Neuronal stem cell (in vitro differentiated cells): ENCODE measurements around the gene NUP160.
"Not testable (repeated sequence)": the region's sequence is repeated elsewhere in the genome, so short reads cannot be mapped to it uniquely, and the experiment has no call there.

ENCODE experiments used
- DNase-seq: peaks from one replicate; pipeline ENCODE4 v3.0.0-alpha.2; 2013; ENCODE audit warnings: low spot score
- H2AFZ ChIP-seq: one replicate; pipeline ENCODE4 v1.6.1; 2013; ENCODE audit warnings: mild to moderate bottlenecking, low read length, inconsistent platforms
- H2AK5ac ChIP-seq: 2 replicates; pipeline ENCODE4 v1.6.1; 2013; ENCODE audit warnings: low read depth, mild to moderate bottlenecking, inconsistent platforms, low read length, moderate library complexity, mixed read lengths
- H2BK120ac ChIP-seq: 2 replicates; pipeline ENCODE4 v1.6.1; 2013; ENCODE audit warnings: low read depth, mild to moderate bottlenecking, inconsistent platforms, low read length, moderate library complexity, mixed read lengths
- H2BK12ac ChIP-seq: one replicate; pipeline ENCODE4 v1.6.1; 2013; ENCODE audit warnings: low read length, inconsistent platforms
- H2BK15ac ChIP-seq: 2 replicates; pipeline ENCODE4 v1.6.1; 2013; ENCODE audit warnings: mild to moderate bottlenecking, low read length, inconsistent platforms, mixed read lengths
- H2BK5ac ChIP-seq: one replicate; pipeline ENCODE4 v1.6.1; 2013; ENCODE audit warnings: inconsistent platforms, mild to moderate bottlenecking, low read length, moderate library complexity
- H3K14ac ChIP-seq: one replicate; pipeline ENCODE4 v1.6.1; 2013; ENCODE audit warnings: low read length, inconsistent platforms
- H3K18ac ChIP-seq: 2 replicates; pipeline ENCODE4 v1.6.1; 2013; ENCODE audit warnings: low read length, inconsistent platforms
- H3K23ac ChIP-seq: 2 replicates; pipeline ENCODE4 v1.6.1; 2013; ENCODE audit warnings: low read depth, mild to moderate bottlenecking, mixed read lengths, low read length, inconsistent platforms; ENCODE audit not compliant: poor library complexity
- H3K27ac ChIP-seq: replicated peaks from 3 replicates; pipeline ENCODE4 v1.5.1; 2013; ENCODE audit warnings: low read length, inconsistent platforms
- H3K27me3 ChIP-seq, 3 experiments: 2 replicates each; pipeline ENCODE4 v1.6.1; 2013; ENCODE audit warnings: low read length in 3 of 3, mild to moderate bottlenecking in 2 of 3, inconsistent platforms in 1 of 3, low read depth in 1 of 3, mixed read lengths in 1 of 3, moderate library complexity in 1 of 3; ENCODE audit not compliant: control insufficient read depth in 3 of 3, insufficient read depth in 3 of 3
- H3K36me3 ChIP-seq, 2 donors: replicated peaks in 1 of 2; 2 replicates each; pipeline ENCODE4 v1.6.1; 2013; ENCODE audit warnings: low read length in 2 of 2; ENCODE audit not compliant: control insufficient read depth in 2 of 2, insufficient read depth in 2 of 2
- H3K4ac ChIP-seq: 2 replicates; pipeline ENCODE4 v1.6.1; 2013; ENCODE audit warnings: inconsistent platforms, mild to moderate bottlenecking, low read length, moderate library complexity
- H3K4me1 ChIP-seq, 2 donors: 1 replicate in 1 of 2; 2 replicates in 1 of 2; pipeline ENCODE4 v1.6.1; 2013; ENCODE audit warnings: low read length in 2 of 2, low read depth in 1 of 2; ENCODE audit not compliant: control insufficient read depth in 2 of 2, insufficient read depth in 1 of 2
- H3K4me2 ChIP-seq: one replicate; pipeline ENCODE4 v1.6.1; 2013; ENCODE audit warnings: mild to moderate bottlenecking, low read length, inconsistent platforms; ENCODE audit not compliant: insufficient read depth, poor library complexity, severe bottlenecking
- H3K4me3 ChIP-seq, 2 donors: 2 replicates each; pipeline ENCODE4 v1.5.1; 2013; ENCODE audit warnings: low read length in 2 of 2, mild to moderate bottlenecking in 2 of 2, inconsistent platforms in 1 of 2, moderate library complexity in 1 of 2
- H3K79me1 ChIP-seq: one replicate; pipeline ENCODE4 v1.6.1; 2013; ENCODE audit warnings: low read depth, mild to moderate bottlenecking, inconsistent platforms, low read length, moderate library complexity
- H3K9ac ChIP-seq: one replicate; pipeline ENCODE4 v1.6.1; 2013; ENCODE audit warnings: mild to moderate bottlenecking, low read depth, low read length, inconsistent platforms; ENCODE audit not compliant: poor library complexity
- H3K9me3 ChIP-seq, 2 donors: replicated peaks in 1 of 2; 2 replicates each; pipeline versions ENCODE3 to v1.6.1; 2013; ENCODE audit warnings: low read length in 2 of 2, mild to moderate bottlenecking in 2 of 2, inconsistent platforms in 1 of 2, low read depth in 1 of 2, mixed read lengths in 1 of 2, moderate library complexity in 1 of 2; ENCODE audit not compliant: control insufficient read depth in 2 of 2, insufficient read depth in 1 of 2
- H4K8ac ChIP-seq: one replicate; pipeline ENCODE4 v1.6.1; 2013; ENCODE audit warnings: low read depth, mild to moderate bottlenecking, inconsistent platforms, low read length, moderate library complexity
- H4K91ac ChIP-seq: one replicate; pipeline ENCODE4 v1.6.1; 2013; ENCODE audit warnings: low read length, low read depth, mild to moderate bottlenecking, inconsistent platforms; ENCODE audit not compliant: poor library complexity
- WGBS, 2 donors: extraction: QIAGEN DNeasy Blood & Tissue Kit; methylation state at CpG; one replicate each; pipeline ENCODE4 v1.1.7; 2013; ENCODE audit warnings: missing lambda C conversion rate in 2 of 2, mixed read lengths in 1 of 2; ENCODE audit not compliant: insufficient read length in 2 of 2, insufficient replicate concordance in 1 of 2; ENCODE audit errors: extremely low coverage in 2 of 2; 5-methylcytosine and 5-hydroxymethylcytosine counted together

The NUP160 gene

GRCh38 chr11:47797633-47798032, 50.5 kb downstream of the NUP160 start:
- H3K18ac ChIP-seq, result no peak overlapping the region
- no peak overlapping the region for H3K27ac ChIP-seq
- no peak overlapping the region for H3K4me2 ChIP-seq
- H3K9ac ChIP-seq, result no peak overlapping the region
- no peak overlapping the region for H2BK120ac ChIP-seq
- no peak for DNase-seq
- no peak overlapping the region for H4K8ac ChIP-seq
- H2BK12ac ChIP-seq, result no peak overlapping the region
- H3K9me3 ChIP-seq, result no peaks in the 10 kb centered on the region
- no peak overlapping the region for H3K23ac ChIP-seq
- H3K27me3 ChIP-seq, result no peaks in the 10 kb centered on the region
- no peaks in the 10 kb centered on the region for H3K79me1 ChIP-seq
- H2AFZ ChIP-seq, result no peak overlapping the region
- no peak overlapping the region for H4K91ac ChIP-seq
- H3K4me1 ChIP-seq, result no peaks in the 10 kb centered on the region
- H3K36me3 ChIP-seq, result peaks cover 38 to 99% of the 10 kb centered on the region in 2 donors
- no peak overlapping the region for H2BK5ac ChIP-seq
- no peak overlapping the region for H3K4me3 ChIP-seq
- H2AK5ac ChIP-seq, result no peak overlapping the region
- H2BK15ac ChIP-seq, result no peak overlapping the region
- WGBS, 2 donors, result no CpG with 5 or more reads among the region's 4 CpGs
- H3K4ac ChIP-seq, result no peak overlapping the region
- no peak overlapping the region for H3K14ac ChIP-seq

DNA sequence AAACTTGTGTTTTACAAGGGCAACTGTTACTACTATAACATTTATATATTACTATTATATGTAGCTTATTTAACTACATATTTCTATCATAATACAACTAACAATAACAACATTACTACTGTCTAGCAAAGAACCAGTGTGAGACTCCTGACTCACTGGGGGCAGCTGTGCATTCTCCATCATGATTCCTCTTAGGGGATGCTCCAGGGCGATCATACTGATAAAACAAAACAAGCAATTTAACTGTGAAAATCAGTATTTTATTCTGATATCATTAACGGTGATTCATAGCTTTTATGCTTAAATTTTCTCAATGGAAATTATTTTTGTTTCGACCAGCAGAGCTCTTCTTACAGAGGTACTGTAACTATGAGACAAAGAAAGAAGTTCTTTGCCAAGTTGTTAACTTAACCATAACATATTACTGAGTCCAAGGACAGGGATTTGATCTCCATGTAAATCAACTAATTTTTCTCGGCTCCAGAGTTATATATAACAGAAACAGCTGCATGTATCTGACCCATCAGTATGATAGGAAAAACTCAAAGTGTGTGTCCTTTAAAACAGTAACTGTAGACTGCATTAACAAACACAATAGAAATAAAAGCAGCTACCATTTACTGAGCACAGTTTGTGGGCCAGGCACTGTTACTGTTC, 56.2 kb downstream of the NUP160 start:
- no peak for DNase-seq
- Histone ChIP-seq H3K36me3 (peaks cover 27 to 100% of the 10 kb centered on the region in 2 donors), H2BK12ac (no peak overlapping the region), H3K23ac (no peak overlapping the region), H2AFZ (no peak overlapping the region), H3K9me3 (no peaks in the 10 kb centered on the region), H2BK120ac (no peak overlapping the region), H3K18ac (no peak overlapping the region), H3K4me2 (no peak overlapping the region), H3K27me3 (no peaks in the 10 kb centered on the region), H2BK5ac (no peak overlapping the region), H3K14ac (no peak overlapping the region), H3K79me1 (no peaks in the 10 kb centered on the region), H3K4me3 (no peak overlapping the region), H3K27ac (no peak overlapping the region), H4K91ac (no peak overlapping the region), H3K4ac (no peak overlapping the region), H4K8ac (no peak overlapping the region), H3K4me1 (no peaks in the 10 kb centered on the region), H2BK15ac (no peak overlapping the region), H3K9ac (no peak overlapping the region), H2AK5ac (no peak overlapping the region)
- WGBS, 2 donors, result no CpG with 5 or more reads among the region's 4 CpGs

- H3K14ac ChIP-seq, H3K27me3 ChIP-seq, H3K4me2 ChIP-seq, H3K9me3 ChIP-seq, H2AFZ ChIP-seq, H3K27ac ChIP-seq, H2BK15ac ChIP-seq, H3K18ac ChIP-seq, H2AK5ac ChIP-seq, H2BK12ac ChIP-seq, H3K4me3 ChIP-seq, H4K91ac ChIP-seq, H3K79me1 ChIP-seq, H3K23ac ChIP-seq, H3K9ac ChIP-seq, H2BK120ac ChIP-seq, H2BK5ac ChIP-seq, H4K8ac ChIP-seq, H3K4me1 ChIP-seq, H3K4ac ChIP-seq, DNase-seq: not testable (repeated sequence)
- WGBS, 2 donors, result no CpG with 5 or more reads among the region's 8 CpGs
- peaks cover 28 to 97% of the 10 kb centered on the region in 2 donors for H3K36me3 ChIP-seq
Observed at GRCh38 chr11:47790017-47790416, 58.1 kb downstream of the NUP160 start.

DNA sequence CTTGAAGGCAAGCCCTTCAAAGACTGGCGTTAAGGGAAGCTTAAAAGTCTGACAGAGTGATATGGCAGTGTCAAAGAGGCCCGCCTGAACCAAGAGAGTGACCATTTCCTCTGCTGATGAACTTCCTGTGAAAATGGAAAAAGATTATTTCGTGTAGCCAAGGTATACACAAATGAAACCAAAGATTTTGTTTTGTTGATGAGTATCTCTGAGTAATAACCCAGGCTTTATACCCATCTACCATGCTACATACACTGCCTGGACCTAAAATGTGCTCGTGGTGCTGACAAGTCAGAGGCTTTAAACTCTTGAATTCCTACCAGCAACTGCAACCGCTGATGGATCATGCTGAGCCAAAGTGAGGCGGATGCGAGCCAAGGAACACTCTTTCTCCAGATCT, 60.0 kb downstream of the NUP160 start:
- no peak overlapping the region for H3K18ac ChIP-seq
- H3K4me3 ChIP-seq, result no peak overlapping the region
- no peak overlapping the region for H2AK5ac ChIP-seq
- H3K27ac ChIP-seq, result no peak overlapping the region
- no peak overlapping the region for H3K23ac ChIP-seq
- H3K14ac ChIP-seq, result no peak overlapping the region
- no peaks in the 10 kb centered on the region for H3K4me1 ChIP-seq
- no peak overlapping the region for H2BK12ac ChIP-seq
- WGBS, 2 donors, result no CpG with 5 or more reads among the region's 7 CpGs
- peaks cover 31 to 97% of the 10 kb centered on the region in 2 donors for H3K36me3 ChIP-seq
- H4K8ac ChIP-seq, result no peak overlapping the region
- H3K4me2 ChIP-seq, result no peak overlapping the region
- H3K4ac ChIP-seq, result no peak overlapping the region
- no peak overlapping the region for H3K9ac ChIP-seq
- no peak overlapping the region for H2AFZ ChIP-seq
- H3K27me3 ChIP-seq, result no peaks in the 10 kb centered on the region
- no peak overlapping the region for H2BK5ac ChIP-seq
- H4K91ac ChIP-seq, result no peak overlapping the region
- no peak overlapping the region for H2BK120ac ChIP-seq
- H3K79me1 ChIP-seq, result no peaks in the 10 kb centered on the region
- H2BK15ac ChIP-seq, result no peak overlapping the region
- no peaks in the 10 kb centered on the region for H3K9me3 ChIP-seq
- no peak for DNase-seq
